SK-N-SH (cell line): ENCODE measurements around the gene PSMF1. TPM values are rescaled to one million over a fixed set of nuclear protein-coding genes. Genes with fewer than 3 reads are reported as not detected.

Experiments used
- CTCF ChIA-PET: fragments of 300-600, 350-600 bp; formaldehyde crosslinking; extraction: SDS; loops from one replicate; lab custom pipeline; 2021; lab: Yijun Ruan, JAX
- POLR2A ChIA-PET: fragments of 350-600 bp; sonication (Branson Sonifier 250); formaldehyde crosslinking; extraction: SDS; loops from one replicate; lab custom pipeline; 2020; ENCODE audit warnings: antibody characterized with exemption, inconsistent platforms; lab: Yijun Ruan, JAX
- DNase-seq: peaks from one replicate; pipeline ENCODE4 v3.0.0; 2012
- H2AFZ ChIP-seq: fragments of 200-600 bp; sonication (generic); 2 replicates; pipeline ENCODE4 v1.8.1; 2016; ENCODE audit warnings: antibody characterized with exemption, mild to moderate bottlenecking, low read depth
- H3F3A ChIP-seq: fragments of 200-600 bp; sonication (generic); replicated peaks from 2 replicates; pipeline ENCODE3; 2016; ENCODE audit warnings: antibody characterized with exemption, mild to moderate bottlenecking; ENCODE audit not compliant: insufficient read depth
- H3K27ac ChIP-seq, 2 experiments: fragments of 200-500 bp in 1 of 2; fragments of 200-600 bp in 1 of 2; sonication (Bioruptor generic) in 1 of 2; sonication (generic), shearing (Covaris generic) in 1 of 2; 2 replicates each; pipeline versions ENCODE4 v1.5.1 to v1.6.1; 2014 to 2016; ENCODE audit warnings: low read depth in 2 of 2, inconsistent platforms in 1 of 2, low read length in 1 of 2, mild to moderate bottlenecking in 1 of 2, mixed read lengths in 1 of 2
- H3K27me3 ChIP-seq: fragments of 200-600 bp; sonication (generic), shearing (Covaris generic); 2 replicates; pipeline ENCODE4 v1.6.1; 2016; ENCODE audit warnings: mixed run types; ENCODE audit not compliant: insufficient read depth
- H3K36me3 ChIP-seq, 2 experiments: fragments of 200-500 bp in 1 of 2; fragments of 200-600 bp in 1 of 2; sonication (Bioruptor generic) in 1 of 2; sonication (generic) in 1 of 2; replicated peaks in 1 of 2; 2 replicates each; pipeline versions ENCODE3 to v1.5.1; 2014 to 2016; ENCODE audit warnings: low read length in 1 of 2, mild to moderate bottlenecking in 1 of 2; ENCODE audit not compliant: insufficient read depth in 2 of 2, control insufficient read depth in 1 of 2
- H3K4me1 ChIP-seq, 2 experiments: fragments of 200-500 bp in 1 of 2; fragments of 200-600 bp in 1 of 2; sonication (Bioruptor generic) in 1 of 2; sonication (generic), shearing (Covaris generic) in 1 of 2; 2 replicates each; pipeline versions ENCODE4 v1.5.1 to v1.6.1; 2014 to 2016; ENCODE audit warnings: low read depth in 1 of 2, low read length in 1 of 2, mixed run types in 1 of 2; ENCODE audit not compliant: insufficient read depth in 2 of 2, control insufficient read depth in 1 of 2
- H3K4me2 ChIP-seq: fragments of 200-600 bp; sonication (generic), shearing (Covaris generic); 2 replicates; pipeline ENCODE4 v1.6.1; 2017; ENCODE audit warnings: mixed run types
- H3K4me3 ChIP-seq, 2 experiments: fragments of 200-500 bp in 1 of 2; fragments of 200-600 bp in 1 of 2; sonication (Bioruptor generic) in 1 of 2; sonication (generic), shearing (Covaris generic) in 1 of 2; 2 replicates each; pipeline versions ENCODE4 v1.5.1 to v1.8.1; 2014 to 2016; ENCODE audit warnings: low read depth in 2 of 2, inconsistent platforms in 1 of 2, low read length in 1 of 2, mild to moderate bottlenecking in 1 of 2, mixed read lengths in 1 of 2, moderate library complexity in 1 of 2
- H3K79me2 ChIP-seq: fragments of 200-600 bp; sonication (generic); 2 replicates; pipeline ENCODE4 v1.8.1; 2017; ENCODE audit warnings: mild to moderate bottlenecking; ENCODE audit not compliant: insufficient read depth
- H3K9ac ChIP-seq: fragments of 200-600 bp; sonication (generic); 2 replicates; pipeline ENCODE4 v1.6.1; 2017; ENCODE audit warnings: mixed run types
- H3K9me2 ChIP-seq: fragments of 200-600 bp; sonication (generic); 2 replicates; pipeline ENCODE4 v1.6.1; 2017; ENCODE audit warnings: mixed run types
- H3K9me3 ChIP-seq: fragments of 200-600 bp; sonication (generic); 2 replicates; pipeline ENCODE4 v1.6.1; 2017; ENCODE audit warnings: mixed run types, mild to moderate bottlenecking, moderate library complexity
- H4K20me1 ChIP-seq: fragments of 200-600 bp; sonication (generic); 2 replicates; pipeline ENCODE4 v1.6.1; 2017; ENCODE audit warnings: mild to moderate bottlenecking, mixed run types; ENCODE audit not compliant: insufficient read depth
- CHD2 ChIP-seq: fragments of 150-350 bp; IDR thresholded peaks from 2 replicates; pipeline ENCODE4 v1.6.1; 2018; ENCODE audit warnings: low read length; ENCODE audit not compliant: partially characterized antibody
- EZH2phosphoT487 ChIP-seq: fragments of 200-600 bp; sonication (generic); IDR thresholded peaks from 2 replicates; pipeline ENCODE4 v1.6.1; 2017; ENCODE audit warnings: low read depth, mixed run types, mild to moderate bottlenecking, antibody characterized with exemption, moderate library complexity, borderline replicate concordance
- FOXJ3 ChIP-seq: sonication (generic); formaldehyde crosslinking; IDR thresholded peaks from 2 replicates; pipeline ENCODE4 v1.5.1; 2020; ENCODE audit warnings: mild to moderate bottlenecking, missing genetic modification reagents
- FOXM1 ChIP-seq: IDR thresholded peaks from 2 replicates; pipeline ENCODE4 v1.4.0; 2012; ENCODE audit warnings: low read depth, mild to moderate bottlenecking
- GABPA ChIP-seq: IDR thresholded peaks from 2 replicates; pipeline ENCODE4 v1.4.0; 2012; ENCODE audit warnings: low read depth, mild to moderate bottlenecking
- GATA2 ChIP-seq: sonication (generic); formaldehyde crosslinking; IDR thresholded peaks from 2 replicates; pipeline ENCODE4 v1.5.0; 2020; ENCODE audit warnings: mild to moderate bottlenecking, missing genetic modification reagents
- JUND ChIP-seq: IDR thresholded peaks from 2 replicates; pipeline ENCODE4 v1.4.0; 2012
- NFIC ChIP-seq: IDR thresholded peaks from 2 replicates; pipeline ENCODE4 v1.4.0; 2012; ENCODE audit warnings: borderline replicate concordance
- POLR2AphosphoS5 ChIP-seq: IDR thresholded peaks from 2 replicates; pipeline ENCODE4 v1.6.1; 2012; ENCODE audit warnings: low read depth, low read length
- RXRA ChIP-seq: IDR thresholded peaks from 2 replicates; pipeline ENCODE4 v1.4.0; 2012; ENCODE audit warnings: low read depth, mild to moderate bottlenecking, borderline replicate concordance
- SIN3A ChIP-seq: IDR thresholded peaks from 2 replicates; pipeline ENCODE4 v1.6.1; 2012; ENCODE audit warnings: low read depth, mild to moderate bottlenecking, low read length, moderate library complexity, borderline replicate concordance
- TCF12 ChIP-seq: IDR thresholded peaks from 2 replicates; pipeline ENCODE4 v1.4.0; 2012
- TEAD4 ChIP-seq: IDR thresholded peaks from 2 replicates; pipeline ENCODE4 v1.4.0; 2012; ENCODE audit warnings: mild to moderate bottlenecking, borderline replicate concordance; ENCODE audit not compliant: insufficient read depth
- YY1 ChIP-seq: IDR thresholded peaks from 2 replicates; pipeline ENCODE4 v1.4.0; 2012; ENCODE audit warnings: low read depth, mild to moderate bottlenecking
- WGBS: methylation state at CpG from one replicate; pipeline ENCODE4 v1.1.6; 2017; ENCODE audit warnings: low lambda C conversion rate; 5-methylcytosine and 5-hydroxymethylcytosine counted together
- polyA plus RNA-seq, 3 experiments: library from polyadenylated mRNA; depleted of rRNA; stranded (reverse); fragments of >200 nt; gene quantifications; 2 replicates each; pipeline ENCODE4 v1.2.3, GENCODE V29; 2012
- TF ChIP-seq, protein P1 (sequence below): IDR thresholded peaks from 2 replicates; pipeline ENCODE4 v1.4.0; 2012; ENCODE audit warnings: low read depth
- TF ChIP-seq, protein P2 (sequence below): IDR thresholded peaks from 2 replicates; pipeline ENCODE4 v1.6.1; 2012; ENCODE audit warnings: mild to moderate bottlenecking, low read depth, low read length, moderate library complexity
- TF ChIP-seq, protein P3 (sequence below): fragments of 150-350 bp; IDR thresholded peaks from 2 replicates; pipeline ENCODE4 v1.6.1; 2017; ENCODE audit warnings: antibody characterized with exemption, low read length, low read depth, borderline replicate concordance
- TF ChIP-seq, protein P4 (sequence below): IDR thresholded peaks from 2 replicates; pipeline ENCODE4 v1.4.0; 2012; ENCODE audit warnings: low read depth, borderline replicate concordance
- TF ChIP-seq, protein P5 (sequence below): fragments of 150-350 bp; IDR thresholded peaks from 2 replicates; pipeline ENCODE4 v1.6.1; 2016; ENCODE audit warnings: mild to moderate bottlenecking, low read depth, low read length

The PSMF1 gene
- polyA plus RNA-seq, 1 of the 3 experiments (the other 2 are of a cell fraction) = 103 TPM

DNA sequence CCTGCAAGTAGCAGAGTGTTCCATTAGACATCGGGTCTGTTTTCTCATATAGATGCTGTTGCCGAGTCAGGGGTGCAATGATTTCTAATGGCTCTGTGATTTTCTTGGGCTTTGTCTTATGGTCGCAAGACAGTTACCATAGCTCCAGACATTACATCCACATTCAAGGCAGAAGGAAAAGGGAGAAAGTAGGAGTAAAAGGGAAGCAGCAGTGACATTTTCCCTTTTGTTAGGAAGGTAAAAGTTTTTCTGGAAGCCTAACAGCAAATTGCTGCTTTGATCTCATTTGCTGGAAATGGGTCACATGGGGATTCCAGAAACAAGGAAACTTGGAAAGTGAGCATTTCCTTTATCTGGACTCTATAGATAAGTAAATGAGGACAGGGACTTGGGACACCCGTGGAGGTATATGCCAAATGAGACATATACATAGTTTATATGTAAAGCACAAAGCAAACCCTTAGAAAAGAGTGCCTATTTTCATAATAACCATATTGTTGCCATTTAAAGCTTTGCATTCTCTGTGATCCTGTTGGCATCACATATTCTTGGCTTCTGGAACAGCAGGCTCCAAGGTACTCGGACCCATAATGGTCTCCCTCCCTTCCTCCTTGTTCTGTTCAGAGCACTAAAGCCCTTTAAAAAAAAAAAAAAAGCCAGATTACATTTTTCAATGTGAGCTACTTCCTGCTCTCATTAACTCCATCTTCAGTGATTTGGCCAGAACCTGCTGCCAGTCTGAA, 84.5 kb downstream of the PSMF1 start, which contains the start of gene C20orf202:
Gene C20orf202, plus strand, starts transcription at position 693 of the 743 bp plus-strand sequence. CDS start 132 bp downstream, outside the sequence.
- Histone ChIP-seq H3K9ac (no peak within 1 kb of the TSS), H4K20me1 (no peaks in the 10 kb centered on the region), H3K4me2 (no peak within 1 kb of the TSS), H3K9me3 (no peaks in the 10 kb centered on the region), H3K4me1 (no peaks in the 10 kb centered on the region), H3F3A (no peaks in the 10 kb centered on the region), H2AFZ (no peak within 1 kb of the TSS), H3K27me3 (no peaks in the 10 kb centered on the region), H3K79me2 (no peaks in the 10 kb centered on the region), H3K36me3 (no peaks in the 10 kb centered on the region), H3K9me2 (no peaks in the 10 kb centered on the region), H3K27ac (no peak within 1 kb of the TSS), H3K4me3 (no peak within 1 kb of the TSS)
- no peak for DNase-seq
- no peak for TF ChIP-seq TCF12
- TF ChIP-seq, protein P1, sequence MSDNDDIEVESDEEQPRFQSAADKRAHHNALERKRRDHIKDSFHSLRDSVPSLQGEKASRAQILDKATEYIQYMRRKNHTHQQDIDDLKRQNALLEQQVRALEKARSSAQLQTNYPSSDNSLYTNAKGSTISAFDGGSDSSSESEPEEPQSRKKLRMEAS = no peak
- no peak for TF ChIP-seq SIN3A
- TF ChIP-seq, protein P2, sequence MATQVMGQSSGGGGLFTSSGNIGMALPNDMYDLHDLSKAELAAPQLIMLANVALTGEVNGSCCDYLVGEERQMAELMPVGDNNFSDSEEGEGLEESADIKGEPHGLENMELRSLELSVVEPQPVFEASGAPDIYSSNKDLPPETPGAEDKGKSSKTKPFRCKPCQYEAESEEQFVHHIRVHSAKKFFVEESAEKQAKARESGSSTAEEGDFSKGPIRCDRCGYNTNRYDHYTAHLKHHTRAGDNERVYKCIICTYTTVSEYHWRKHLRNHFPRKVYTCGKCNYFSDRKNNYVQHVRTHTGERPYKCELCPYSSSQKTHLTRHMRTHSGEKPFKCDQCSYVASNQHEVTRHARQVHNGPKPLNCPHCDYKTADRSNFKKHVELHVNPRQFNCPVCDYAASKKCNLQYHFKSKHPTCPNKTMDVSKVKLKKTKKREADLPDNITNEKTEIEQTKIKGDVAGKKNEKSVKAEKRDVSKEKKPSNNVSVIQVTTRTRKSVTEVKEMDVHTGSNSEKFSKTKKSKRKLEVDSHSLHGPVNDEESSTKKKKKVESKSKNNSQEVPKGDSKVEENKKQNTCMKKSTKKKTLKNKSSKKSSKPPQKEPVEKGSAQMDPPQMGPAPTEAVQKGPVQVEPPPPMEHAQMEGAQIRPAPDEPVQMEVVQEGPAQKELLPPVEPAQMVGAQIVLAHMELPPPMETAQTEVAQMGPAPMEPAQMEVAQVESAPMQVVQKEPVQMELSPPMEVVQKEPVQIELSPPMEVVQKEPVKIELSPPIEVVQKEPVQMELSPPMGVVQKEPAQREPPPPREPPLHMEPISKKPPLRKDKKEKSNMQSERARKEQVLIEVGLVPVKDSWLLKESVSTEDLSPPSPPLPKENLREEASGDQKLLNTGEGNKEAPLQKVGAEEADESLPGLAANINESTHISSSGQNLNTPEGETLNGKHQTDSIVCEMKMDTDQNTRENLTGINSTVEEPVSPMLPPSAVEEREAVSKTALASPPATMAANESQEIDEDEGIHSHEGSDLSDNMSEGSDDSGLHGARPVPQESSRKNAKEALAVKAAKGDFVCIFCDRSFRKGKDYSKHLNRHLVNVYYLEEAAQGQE = no peak
- no peak for TF ChIP-seq EZH2phosphoT487
- TF ChIP-seq GABPA = no peak
- no peak for TF ChIP-seq FOXJ3 (CRISPR knock-in tag)
- no peak for TF ChIP-seq RXRA
- TF ChIP-seq FOXM1 = no peak
- TF ChIP-seq GATA2 (CRISPR knock-in tag) = no peak
- no peak for TF ChIP-seq JUND
- TF ChIP-seq, protein P3, sequence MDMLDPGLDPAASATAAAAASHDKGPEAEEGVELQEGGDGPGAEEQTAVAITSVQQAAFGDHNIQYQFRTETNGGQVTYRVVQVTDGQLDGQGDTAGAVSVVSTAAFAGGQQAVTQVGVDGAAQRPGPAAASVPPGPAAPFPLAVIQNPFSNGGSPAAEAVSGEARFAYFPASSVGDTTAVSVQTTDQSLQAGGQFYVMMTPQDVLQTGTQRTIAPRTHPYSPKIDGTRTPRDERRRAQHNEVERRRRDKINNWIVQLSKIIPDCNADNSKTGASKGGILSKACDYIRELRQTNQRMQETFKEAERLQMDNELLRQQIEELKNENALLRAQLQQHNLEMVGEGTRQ = no peak
- TF ChIP-seq POLR2AphosphoS5 = no peak
- TF ChIP-seq, protein P4, sequence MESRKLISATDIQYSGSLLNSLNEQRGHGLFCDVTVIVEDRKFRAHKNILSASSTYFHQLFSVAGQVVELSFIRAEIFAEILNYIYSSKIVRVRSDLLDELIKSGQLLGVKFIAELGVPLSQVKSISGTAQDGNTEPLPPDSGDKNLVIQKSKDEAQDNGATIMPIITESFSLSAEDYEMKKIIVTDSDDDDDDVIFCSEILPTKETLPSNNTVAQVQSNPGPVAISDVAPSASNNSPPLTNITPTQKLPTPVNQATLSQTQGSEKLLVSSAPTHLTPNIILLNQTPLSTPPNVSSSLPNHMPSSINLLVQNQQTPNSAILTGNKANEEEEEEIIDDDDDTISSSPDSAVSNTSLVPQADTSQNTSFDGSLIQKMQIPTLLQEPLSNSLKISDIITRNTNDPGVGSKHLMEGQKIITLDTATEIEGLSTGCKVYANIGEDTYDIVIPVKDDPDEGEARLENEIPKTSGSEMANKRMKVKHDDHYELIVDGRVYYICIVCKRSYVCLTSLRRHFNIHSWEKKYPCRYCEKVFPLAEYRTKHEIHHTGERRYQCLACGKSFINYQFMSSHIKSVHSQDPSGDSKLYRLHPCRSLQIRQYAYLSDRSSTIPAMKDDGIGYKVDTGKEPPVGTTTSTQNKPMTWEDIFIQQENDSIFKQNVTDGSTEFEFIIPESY = no peak
- TF ChIP-seq CHD2 = no peak
- no peak for TF ChIP-seq NFIC
- no peak for TF ChIP-seq YY1
- TF ChIP-seq, protein P5, sequence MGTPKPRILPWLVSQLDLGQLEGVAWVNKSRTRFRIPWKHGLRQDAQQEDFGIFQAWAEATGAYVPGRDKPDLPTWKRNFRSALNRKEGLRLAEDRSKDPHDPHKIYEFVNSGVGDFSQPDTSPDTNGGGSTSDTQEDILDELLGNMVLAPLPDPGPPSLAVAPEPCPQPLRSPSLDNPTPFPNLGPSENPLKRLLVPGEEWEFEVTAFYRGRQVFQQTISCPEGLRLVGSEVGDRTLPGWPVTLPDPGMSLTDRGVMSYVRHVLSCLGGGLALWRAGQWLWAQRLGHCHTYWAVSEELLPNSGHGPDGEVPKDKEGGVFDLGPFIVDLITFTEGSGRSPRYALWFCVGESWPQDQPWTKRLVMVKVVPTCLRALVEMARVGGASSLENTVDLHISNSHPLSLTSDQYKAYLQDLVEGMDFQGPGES = no peak
- no peak for TF ChIP-seq TEAD4
- ChIA-PET POLR2A (interaction anchor here (0.6 kb wide), 1 partner anchor 1492 kb away, joined by 7 read pairs; no protein-coding TSS in a partner anchor), CTCF (interaction anchor here (1.0 to 2.5 kb wide), 4 partner anchors 10 to 264 kb away, joined by 3 to 15 read pairs (median 4); partner anchors contain the start of gene NSFL1C)
- WGBS = 53% methylated on average over 5 of the region's 5 CpGs
